GM21529 (cell line): ENCODE results near the gene KCND3.

Source experiments
- ATAC-seq: cut with Tn5 transposase; IDR thresholded peaks from one replicate; pipeline ENCODE4 v1.9.1; 2021; ENCODE audit not compliant: unreplicated experiment

KCND3 gene

GRCh38 chr1:111961016-111961415 is 28.5 kb downstream of the KCND3 start:
- no peak for ATAC-seq

- no peak for ATAC-seq
These were observed 30.0 kb downstream of the KCND3 start for GRCh38 chr1:111959436-111959835.

GRCh38 chr1:111958851-111959250 is 30.6 kb downstream of the KCND3 start:
- ATAC-seq: no peak

GRCh38 chr1:111958075-111958474 is 31.4 kb downstream of the KCND3 start:
- ATAC-seq: no peak

- ATAC-seq: no peak
These were observed 33.2 kb downstream of the KCND3 start for GRCh38 chr1:111956155-111956771.

- ATAC-seq: no peak
These were observed 33.7 kb downstream of the KCND3 start for GRCh38 chr1:111955755-111956154.

- ATAC-seq: no peak
These were observed 35.7 kb downstream of the KCND3 start for GRCh38 chr1:111953797-111954196.

- no peak for ATAC-seq
These were observed 37.3 kb downstream of the KCND3 start for GRCh38 chr1:111952125-111952657.

GRCh38 chr1:111948209-111949171 is 41.0 kb downstream of the KCND3 start:
- ATAC-seq: no peak

- no peak for ATAC-seq
These were observed 45.4 kb downstream of the KCND3 start for GRCh38 chr1:111943846-111944749.

- no peak for ATAC-seq
These were observed 46.4 kb downstream of the KCND3 start for GRCh38 chr1:111943066-111943465.

GRCh38 chr1:111938536-111938935 is 50.9 kb downstream of the KCND3 start:
- ATAC-seq: no peak

GRCh38 chr1:111938123-111938522 is 51.3 kb downstream of the KCND3 start:
- ATAC-seq: no peak

GRCh38 chr1:111937147-111937725 is 52.2 kb downstream of the KCND3 start:
- ATAC-seq: no peak

- no peak for ATAC-seq
These were observed 55.2 kb downstream of the KCND3 start for GRCh38 chr1:111934106-111934852.

- no peak for ATAC-seq
These were observed 59.1 kb downstream of the KCND3 start for GRCh38 chr1:111930356-111930755.

- no peak for ATAC-seq
These were observed 60.9 kb downstream of the KCND3 start for GRCh38 chr1:111928531-111928930.

GRCh38 chr1:111927652-111928051 is 61.8 kb downstream of the KCND3 start:
- no peak for ATAC-seq

- no peak for ATAC-seq
These were observed 64.7 kb downstream of the KCND3 start for GRCh38 chr1:111924786-111925185.

GRCh38 chr1:111923766-111924165 is 65.7 kb downstream of the KCND3 start:
- no peak for ATAC-seq
